Keratinocyte (primary cell): ENCODE results near the gene LPIN3. TPM values are rescaled to one million over a fixed set of nuclear protein-coding genes. Genes with fewer than 3 reads are reported as not detected.

ENCODE experiments used
- DNase-seq: peaks from one replicate; pipeline ENCODE4 v3.0.0-alpha.2; 2011; ENCODE audit warnings: low read depth, missing footprints, low spot score
- FAIRE-seq: peaks from 2 replicates; lab custom pipeline; 2011; peaks lifted over from hg19 to GRCh38; lab: Jason Lieb, UNC
- H2AFZ ChIP-seq: 2 replicates; pipeline ENCODE4 v1.6.0; 2012; ENCODE audit warnings: low read length, control low read depth, inconsistent platforms; ENCODE audit not compliant: control insufficient read depth
- H3K27ac ChIP-seq: 2 replicates; pipeline ENCODE4 v1.5.1; 2011; ENCODE audit warnings: low read length; ENCODE audit not compliant: control insufficient read depth, insufficient read depth
- H3K27me3 ChIP-seq: 3 replicates; pipeline ENCODE4 v1.6.0; 2011; ENCODE audit warnings: low read length; ENCODE audit not compliant: control insufficient read depth, insufficient read depth; ENCODE audit errors: extremely low read depth
- H3K36me3 ChIP-seq, 2 experiments: 2 replicates in 1 of 2; 3 replicates in 1 of 2; pipeline ENCODE4 v1.5.1; 2011; ENCODE audit warnings: low read length in 2 of 2, mild to moderate bottlenecking in 1 of 2; ENCODE audit not compliant: control insufficient read depth in 2 of 2, insufficient read depth in 2 of 2; ENCODE audit errors: extremely low read depth in 1 of 2
- H3K4me1 ChIP-seq: 3 replicates; pipeline ENCODE4 v1.5.1; 2011; ENCODE audit warnings: low read length; ENCODE audit not compliant: control insufficient read depth, insufficient read depth; ENCODE audit errors: extremely low read depth
- H3K4me2 ChIP-seq: 3 replicates; pipeline ENCODE4 v1.6.0; 2011; ENCODE audit warnings: low read depth, low read length; ENCODE audit not compliant: control insufficient read depth, insufficient read depth; ENCODE audit errors: extremely low read depth
- H3K4me3 ChIP-seq, 3 experiments: fragments of 200-600 bp in 1 of 3; sonication (generic) in 1 of 3; 2 replicates in 2 of 3; 3 replicates in 1 of 3; pipeline ENCODE4 v1.5.1; 2011 to 2016; ENCODE audit warnings: low read length in 3 of 3, mild to moderate bottlenecking in 3 of 3, control low read depth in 2 of 3, inconsistent platforms in 1 of 3, low read depth in 1 of 3, mixed read lengths in 1 of 3, mixed run types in 1 of 3, moderate library complexity in 1 of 3; ENCODE audit not compliant: control insufficient read depth in 2 of 3, insufficient read depth in 2 of 3; ENCODE audit errors: extremely low read depth in 1 of 3
- H3K79me2 ChIP-seq: 2 replicates; pipeline ENCODE4 v1.6.0; 2012; ENCODE audit warnings: low read length; ENCODE audit not compliant: control insufficient read depth, insufficient read depth
- H3K9ac ChIP-seq: 3 replicates; pipeline ENCODE4 v1.6.0; 2011; ENCODE audit warnings: low read length; ENCODE audit not compliant: control insufficient read depth, insufficient read depth; ENCODE audit errors: extremely low read depth
- H3K9me1 ChIP-seq: 3 replicates; pipeline ENCODE4 v1.6.0; 2011; ENCODE audit warnings: low read length; ENCODE audit not compliant: control insufficient read depth, insufficient read depth; ENCODE audit errors: extremely low read depth
- H3K9me3 ChIP-seq: 2 replicates; pipeline ENCODE4 v1.5.1; 2012; ENCODE audit warnings: low read depth, low read length; ENCODE audit not compliant: control insufficient read depth
- H4K20me1 ChIP-seq: 3 replicates; pipeline ENCODE4 v1.6.0; 2011; ENCODE audit warnings: low read length; ENCODE audit not compliant: control insufficient read depth, insufficient read depth; ENCODE audit errors: extremely low read depth
- EZH2 ChIP-seq: IDR thresholded peaks from one replicate; pipeline ENCODE4 v1.6.1; 2012; ENCODE audit warnings: inconsistent platforms, mild to moderate bottlenecking, low read length, moderate library complexity
- dilution Hi-C: fragments of 300-500 bp; cut with MboI; formaldehyde crosslinking; loops from one replicate; pipeline ENCODE4 v1.7.0; 2020; ENCODE audit warnings: low sequenced_read_pairs; ENCODE audit not compliant: extremely low pct_ligation_motif_present
- polyA plus RNA-seq, 5 experiments: library from polyadenylated mRNA; depleted of rRNA in 3 of 5; stranded (reverse) in 3 of 5; stranded (forward) in 1 of 5; unstranded in 1 of 5; fragments of >200 nt; gene quantifications; 1 replicate in 1 of 5; 2 replicates in 3 of 5; 3 replicates in 1 of 5; pipeline versions ENCODE4 v1.2.1 to v1.2.3, GENCODE V29; 2011 to 2012; ENCODE audit warnings: missing spikeins in 2 of 5, low read depth in 1 of 5, low replicate concordance in 1 of 5
- TF ChIP-seq, protein P1 (sequence below), 3 experiments: IDR thresholded peaks in 1 of 3; conservative IDR thresholded peaks in 1 of 3; optimal IDR thresholded peaks in 1 of 3; 2 replicates in 2 of 3; 3 replicates in 1 of 3; pipeline versions ENCODE3 to v1.5.1; 2011; ENCODE audit warnings: low read length in 3 of 3, mild to moderate bottlenecking in 3 of 3, moderate library complexity in 2 of 3, control low read depth in 1 of 3, inconsistent platforms in 1 of 3; ENCODE audit not compliant: insufficient read depth in 2 of 3; ENCODE audit errors: extremely low read depth in 1 of 3

Gene LPIN3
- polyA plus RNA-seq, 1 donor (not counting 4 experiments of a cell fraction or from before 2014, with no cell fraction given): 15.6 TPM

DNA sequence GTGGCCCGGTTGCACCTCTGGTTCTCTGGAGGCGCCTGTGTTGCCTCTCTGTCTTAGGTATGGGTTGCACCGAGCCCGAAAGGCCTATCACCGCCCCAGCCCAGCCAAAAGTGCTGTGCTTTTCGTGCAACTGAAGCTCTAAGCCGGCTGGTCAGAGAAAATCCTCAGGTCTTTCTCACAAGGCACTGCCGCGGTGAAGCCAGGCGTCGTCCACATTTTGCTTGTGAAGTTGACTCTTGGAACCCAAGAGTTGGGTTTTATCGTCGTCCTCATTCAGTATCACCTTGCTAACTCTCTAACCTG is 26.7 kb downstream of the LPIN3 start:
- Histone ChIP-seq H3K79me2 (no peaks in the 10 kb centered on the region), H3K27me3 (peaks cover 43% of the 10 kb centered on the region), H3K4me1 (no peaks in the 10 kb centered on the region), H3K27ac (no peak overlapping the region), H2AFZ (no peak overlapping the region), H3K9me3 (no peaks in the 10 kb centered on the region), H3K9me1 (no peaks in the 10 kb centered on the region), H3K4me3 (no peak overlapping the region), H3K36me3 (no peaks in the 10 kb centered on the region), H3K4me2 (no peak overlapping the region), H4K20me1 (no peaks in the 10 kb centered on the region), H3K9ac (no peak overlapping the region)
- peak; percentile 15 for TF ChIP-seq EZH2
- TF ChIP-seq, protein P1, sequence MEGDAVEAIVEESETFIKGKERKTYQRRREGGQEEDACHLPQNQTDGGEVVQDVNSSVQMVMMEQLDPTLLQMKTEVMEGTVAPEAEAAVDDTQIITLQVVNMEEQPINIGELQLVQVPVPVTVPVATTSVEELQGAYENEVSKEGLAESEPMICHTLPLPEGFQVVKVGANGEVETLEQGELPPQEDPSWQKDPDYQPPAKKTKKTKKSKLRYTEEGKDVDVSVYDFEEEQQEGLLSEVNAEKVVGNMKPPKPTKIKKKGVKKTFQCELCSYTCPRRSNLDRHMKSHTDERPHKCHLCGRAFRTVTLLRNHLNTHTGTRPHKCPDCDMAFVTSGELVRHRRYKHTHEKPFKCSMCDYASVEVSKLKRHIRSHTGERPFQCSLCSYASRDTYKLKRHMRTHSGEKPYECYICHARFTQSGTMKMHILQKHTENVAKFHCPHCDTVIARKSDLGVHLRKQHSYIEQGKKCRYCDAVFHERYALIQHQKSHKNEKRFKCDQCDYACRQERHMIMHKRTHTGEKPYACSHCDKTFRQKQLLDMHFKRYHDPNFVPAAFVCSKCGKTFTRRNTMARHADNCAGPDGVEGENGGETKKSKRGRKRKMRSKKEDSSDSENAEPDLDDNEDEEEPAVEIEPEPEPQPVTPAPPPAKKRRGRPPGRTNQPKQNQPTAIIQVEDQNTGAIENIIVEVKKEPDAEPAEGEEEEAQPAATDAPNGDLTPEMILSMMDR (optimal IDR thresholded peaks at IDR 0.05 in 1 of 3, IDR thresholded peaks at IDR 0.05 in 1 of 3, conservative IDR thresholded peaks at IDR 0.05 in 1 of 3; ENCODE audit: extremely low read depth in 1 of 3, insufficient read depth in 2 of 3, low read length in 3 of 3): no peak
- DNase-seq: no peak
- FAIRE-seq: no peak
- dilution Hi-C loops: no loop called here

DNA sequence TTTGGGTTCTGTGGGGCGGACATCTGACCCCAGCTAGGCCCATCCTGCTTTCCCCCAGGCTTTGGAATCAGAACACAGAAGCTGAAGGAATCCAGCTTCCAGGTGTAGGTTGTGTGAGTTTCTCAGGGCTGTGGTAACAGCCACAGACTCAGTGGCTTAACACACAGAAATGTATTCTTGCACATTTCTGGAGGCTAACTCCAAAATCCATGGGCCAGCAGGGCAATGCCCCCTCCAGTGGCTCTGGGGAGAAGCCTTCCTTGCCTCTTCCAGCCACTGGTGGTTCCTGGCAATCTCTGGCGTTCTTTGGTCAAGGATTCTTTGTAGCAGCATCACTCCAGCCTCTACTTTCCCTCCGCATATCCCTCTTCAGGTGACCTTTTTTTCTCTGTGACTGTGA is 27.3 kb downstream of the LPIN3 start:
- Histone ChIP-seq H3K36me3 (no peaks in the 10 kb centered on the region), H3K79me2 (no peaks in the 10 kb centered on the region), H2AFZ (no peak overlapping the region), H3K9me3 (no peaks in the 10 kb centered on the region), H4K20me1 (no peaks in the 10 kb centered on the region), H3K27ac (no peak overlapping the region), H3K27me3 (peaks cover 45% of the 10 kb centered on the region), H3K4me1 (no peaks in the 10 kb centered on the region), H3K4me2 (no peak overlapping the region), H3K4me3 (no peak overlapping the region), H3K9ac (no peak overlapping the region), H3K9me1 (no peaks in the 10 kb centered on the region)
- no peak for DNase-seq
- TF ChIP-seq, protein P1 (optimal IDR thresholded peaks at IDR 0.05 in 1 of 3, IDR thresholded peaks at IDR 0.05 in 1 of 3, conservative IDR thresholded peaks at IDR 0.05 in 1 of 3; ENCODE audit: extremely low read depth in 1 of 3, insufficient read depth in 2 of 3, low read length in 3 of 3): no peak
- no peak for TF ChIP-seq EZH2
- dilution Hi-C loops: no loop called here
- no peak for FAIRE-seq
